Epidermal melanocyte (primary cell): Measurements from ENCODE around the gene URI1.
"Not testable (repeated sequence)": the region's sequence is repeated elsewhere in the genome, so short reads cannot be mapped to it uniquely, and the experiment has no call there.

ENCODE experiments used
- DNase-seq: peaks from one replicate; pipeline ENCODE4 v3.0.0; 2011; ENCODE audit warnings: low spot score; ENCODE audit not compliant: insufficient read length

The URI1 gene

GRCh38 chr19:30020189-30020588, 78.2 kb downstream of the URI1 start:
- no peak for DNase-seq

GRCh38 chr19:30022659-30023058, 80.6 kb downstream of the URI1 start:
- DNase-seq: no peak

GRCh38 chr19:30023330-30023729, 81.3 kb downstream of the URI1 start:
- no peak for DNase-seq

GRCh38 chr19:30024091-30024490, 82.1 kb downstream of the URI1 start:
- DNase-seq: no peak

GRCh38 chr19:30026933-30027332, 84.9 kb downstream of the URI1 start:
- no peak for DNase-seq

GRCh38 chr19:30028118-30028991, 86.3 kb downstream of the URI1 start:
- DNase-seq: no peak

GRCh38 chr19:30028992-30029343, 86.9 kb downstream of the URI1 start:
- no peak for DNase-seq

- DNase-seq: no peak
Observed at GRCh38 chr19:30029721-30030510, 87.9 kb downstream of the URI1 start.

- no peak for DNase-seq
Observed at GRCh38 chr19:30034321-30034720, 92.3 kb downstream of the URI1 start.

GRCh38 chr19:30036154-30037129, 94.4 kb downstream of the URI1 start:
- DNase-seq: peak; percentile 19

GRCh38 chr19:30037835-30038234, 95.8 kb downstream of the URI1 start:
- no peak for DNase-seq

- DNase-seq: not testable (repeated sequence)
Observed at GRCh38 chr19:30041931-30042330, 99.9 kb downstream of the URI1 start.

- not testable (repeated sequence) for DNase-seq
Observed at GRCh38 chr19:30043008-30043407, 101.0 kb downstream of the URI1 start.

GRCh38 chr19:30044273-30045248, 102.5 kb downstream of the URI1 start:
- no peak for DNase-seq

GRCh38 chr19:30046522-30046921, 104.5 kb downstream of the URI1 start:
- no peak for DNase-seq

GRCh38 chr19:30047432-30047831, 105.4 kb downstream of the URI1 start:
- DNase-seq: no peak

GRCh38 chr19:30049226-30049625, 107.2 kb downstream of the URI1 start:
- no peak for DNase-seq

- no peak for DNase-seq
Observed at GRCh38 chr19:30049846-30050667, 108.0 kb downstream of the URI1 start.
